Hematopoietic multipotent progenitor cell treated with erythropoietin and hydrocortisone succinate and interleukin-3 and kit ligand, for 6 days (in vitro differentiated cells): ENCODE measurements around the gene P2RY4.
"Not testable (repeated sequence)": the region's sequence is repeated elsewhere in the genome, so short reads cannot be mapped to it uniquely, and the experiment has no call there.

Source experiments
- DNase-seq: peaks from one replicate; pipeline ENCODE4 v3.0.0-alpha.2; 2015

P2RY4 gene

GRCh38 chrX:70260104-70260503, at the start of gene P2RY4:
Gene P2RY4, minus strand, starts transcription at chrX:70260204. Its CDS starts 580 bp downstream, at chrX:70259624.
- no peak for DNase-seq

GRCh38 chrX:70301716-70302115, 41.7 kb upstream of the P2RY4 start:
- DNase-seq: no peak

- DNase-seq: no peak
Measured at GRCh38 chrX:70293621-70294020, 33.6 kb upstream of the P2RY4 start.

- DNase-seq: no peak
Measured at GRCh38 chrX:70292788-70293187, 32.8 kb upstream of the P2RY4 start.

GRCh38 chrX:70289793-70290770, 30.1 kb upstream of the P2RY4 start, which contains the start of the genes KIF4A and PDZD11:
Gene KIF4A, plus strand, starts transcription at chrX:70290104. Its CDS starts 355 bp downstream, at chrX:70290459.
Gene PDZD11, minus strand, starts transcription at chrX:70289927. Its CDS starts 586 bp downstream, at chrX:70289341.
- peak; percentile 88 for DNase-seq

GRCh38 chrX:70289168-70289792, 29.3 kb upstream of the P2RY4 start:
- no peak for DNase-seq

- DNase-seq: no peak
Measured at GRCh38 chrX:70281951-70282350, 21.9 kb upstream of the P2RY4 start, which contains the start of gene RAB41. Gene RAB41, plus strand, starts transcription at chrX:70282172. Its CDS starts 46 bp downstream, at chrX:70282218.

GRCh38 chrX:70280573-70280972, 20.6 kb upstream of the P2RY4 start:
- DNase-seq: no peak

GRCh38 chrX:70279081-70279480, 19.1 kb upstream of the P2RY4 start:
- no peak for DNase-seq

- DNase-seq: not testable (repeated sequence)
Measured at GRCh38 chrX:70274029-70274428, 14.0 kb upstream of the P2RY4 start.

- no peak for DNase-seq
Measured at GRCh38 chrX:70268034-70268433, 8.0 kb upstream of the P2RY4 start, which contains the start of gene ARR3. Gene ARR3, plus strand, starts transcription at chrX:70268334. Its CDS starts 1,052 bp downstream, at chrX:70269386.

- no peak for DNase-seq
Measured at GRCh38 chrX:70264784-70265183, 4.8 kb upstream of the P2RY4 start.

- DNase-seq: peak; percentile 62
Measured at GRCh38 chrX:70262952-70263567, 3.1 kb upstream of the P2RY4 start.

- DNase-seq: peak; percentile 7
Measured at GRCh38 chrX:70257423-70258288, 2.3 kb downstream of the P2RY4 start.

GRCh38 chrX:70255452-70255851, 4.6 kb downstream of the P2RY4 start:
- DNase-seq: no peak

GRCh38 chrX:70254909-70255308, 5.1 kb downstream of the P2RY4 start:
- no peak for DNase-seq

- no peak for DNase-seq
Measured at GRCh38 chrX:70254063-70254400, 6.0 kb downstream of the P2RY4 start.

- no peak for DNase-seq
Measured at GRCh38 chrX:70253377-70254062, 6.5 kb downstream of the P2RY4 start.

- peak; percentile 81 for DNase-seq
Measured at GRCh38 chrX:70252491-70252890, 7.5 kb downstream of the P2RY4 start.

- DNase-seq: no peak
Measured at GRCh38 chrX:70247252-70247651, 12.8 kb downstream of the P2RY4 start.

GRCh38 chrX:70244881-70245280, 15.1 kb downstream of the P2RY4 start:
- no peak for DNase-seq

GRCh38 chrX:70243601-70244000, 16.4 kb downstream of the P2RY4 start:
- DNase-seq: not testable (repeated sequence)
